GM23248 (cell line): Measurements from ENCODE around the gene CCT3.

Experiments used
- EZH2 ChIP-seq: fragments of 200-600 bp; sonication (generic); IDR thresholded peaks from 2 replicates; pipeline ENCODE4 v1.6.1; 2018; ENCODE audit warnings: antibody characterized with exemption, mild to moderate bottlenecking; ENCODE audit not compliant: insufficient read depth, poor library complexity, severe bottlenecking
- EZH2phosphoT487 ChIP-seq: fragments of 200-600 bp; sonication (generic); IDR thresholded peaks from 2 replicates; pipeline ENCODE4 v1.6.1; 2018; ENCODE audit warnings: antibody characterized with exemption, moderate library complexity, mild to moderate bottlenecking, low read depth; ENCODE audit not compliant: insufficient read depth

- no peak for TF ChIP-seq EZH2
- TF ChIP-seq EZH2phosphoT487, result no peak
Observed at GRCh38 chr1:156386949-156387869, 49.1 kb upstream of the CCT3 start.
